GDM1 (cell line): ENCODE measurements around the gene SNRPB.
"Not testable (repeated sequence)": the region's sequence is repeated elsewhere in the genome, so short reads cannot be mapped to it uniquely, and the experiment has no call there.

Experiments used
- DNase-seq: peaks from one replicate; lab custom pipeline; 2025; lab: John Stamatoyannopoulos, UW

Gene SNRPB

GRCh38 chr20:2470423-2471193 is at the start of gene SNRPB:
TSS of gene SNRPB (minus strand) at chr20:2470789. CDS start at chr20:2470690, 99 bp downstream.
- DNase-seq = peak; percentile 97

- DNase-seq = no peak
Observed at GRCh38 chr20:2519115-2519809, 48.7 kb upstream of the SNRPB start.

- DNase-seq = no peak
Observed at GRCh38 chr20:2518558-2518957, 48.0 kb upstream of the SNRPB start.

GRCh38 chr20:2518096-2518495 is 47.5 kb upstream of the SNRPB start:
- DNase-seq = no peak

GRCh38 chr20:2516399-2516798 is 45.8 kb upstream of the SNRPB start:
- no peak for DNase-seq

- DNase-seq = no peak
Observed at GRCh38 chr20:2515203-2515602, 44.6 kb upstream of the SNRPB start.

GRCh38 chr20:2509794-2510193 is 39.2 kb upstream of the SNRPB start:
- no peak for DNase-seq

- no peak for DNase-seq
Observed at GRCh38 chr20:2509468-2509781, 38.8 kb upstream of the SNRPB start.

- DNase-seq = peak; percentile 55
Observed at GRCh38 chr20:2508631-2509467, 38.3 kb upstream of the SNRPB start, which contains the start of gene ZNF343. TSS of gene ZNF343 (minus strand) at chr20:2508915. CDS start at chr20:2493895, 15,020 bp downstream.

- DNase-seq = no peak
Observed at GRCh38 chr20:2507875-2508630, 37.5 kb upstream of the SNRPB start.

- no peak for DNase-seq
Observed at GRCh38 chr20:2507464-2507863, 36.9 kb upstream of the SNRPB start.

- DNase-seq = not testable (repeated sequence)
Observed at GRCh38 chr20:2506426-2506825, 35.8 kb upstream of the SNRPB start.

- not testable (repeated sequence) for DNase-seq
Observed at GRCh38 chr20:2504803-2505202, 34.2 kb upstream of the SNRPB start.

- not testable (repeated sequence) for DNase-seq
Observed at GRCh38 chr20:2502808-2503384, 32.3 kb upstream of the SNRPB start.

- no peak for DNase-seq
Observed at GRCh38 chr20:2485661-2486060, 15.1 kb upstream of the SNRPB start.

GRCh38 chr20:2485080-2485479 is 14.5 kb upstream of the SNRPB start:
- DNase-seq = no peak

- no peak for DNase-seq
Observed at GRCh38 chr20:2483504-2483903, 12.9 kb upstream of the SNRPB start.

GRCh38 chr20:2480381-2480780 is 9.8 kb upstream of the SNRPB start:
- DNase-seq = no peak

- no peak for DNase-seq
Observed at GRCh38 chr20:2476742-2477615, 6.4 kb upstream of the SNRPB start.
